GM10847 (cell line): ENCODE data around the gene CCDC38.

Experiments used
- POLR2A ChIP-seq: IDR thresholded peaks from 2 replicates; pipeline ENCODE4 v1.6.1; 2011; ENCODE audit not compliant: insufficient read length; ENCODE audit errors: extremely low read depth

CCDC38 gene

GRCh38 chr12:95830335-95831089 is 111.9 kb downstream of the CCDC38 start:
- TF ChIP-seq POLR2A, result no peak

GRCh38 chr12:95829395-95829794 is 113.0 kb downstream of the CCDC38 start:
- no peak for TF ChIP-seq POLR2A

- TF ChIP-seq POLR2A, result no peak
Observed at GRCh38 chr12:95820096-95820703, 122.2 kb downstream of the CCDC38 start.
